Measurements from ENCODE around the gene PCNX3.

The PCNX3 gene

DNA sequence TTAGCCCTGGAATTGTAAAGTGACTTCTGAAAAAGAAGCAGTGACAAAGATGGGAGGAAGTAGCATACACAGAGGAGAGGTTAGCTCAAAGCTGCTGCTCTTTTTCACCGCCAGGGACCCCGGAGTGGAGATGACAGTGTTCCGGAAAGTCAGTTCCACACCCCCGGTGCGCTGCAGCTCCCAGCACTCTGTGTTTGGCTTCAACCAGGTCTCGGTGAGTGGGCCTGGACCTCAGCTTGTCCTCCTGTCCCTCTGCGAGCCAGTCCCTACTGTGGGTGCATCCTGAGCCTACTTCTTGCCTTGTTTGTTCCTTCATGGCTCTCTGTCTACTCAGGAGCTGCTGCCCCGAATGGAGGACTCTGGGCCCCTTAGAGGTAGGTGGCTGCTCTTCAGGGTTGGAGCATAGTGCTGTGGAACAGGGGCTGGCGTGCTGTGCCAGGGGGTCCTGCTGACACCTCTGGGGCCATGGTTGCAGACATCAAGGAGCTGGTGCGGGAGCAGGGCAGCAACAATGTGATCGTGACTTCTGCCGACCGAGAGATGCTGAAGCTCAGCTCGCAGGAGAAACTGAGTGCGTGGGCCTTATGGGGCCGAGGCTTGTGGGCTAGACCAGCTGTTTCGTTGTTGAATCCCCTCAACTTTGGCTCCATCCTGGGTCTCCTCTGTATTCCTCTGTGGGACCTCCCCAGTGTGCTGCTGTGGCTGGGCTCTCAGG lies 1.7 kb downstream of the PCNX3 start:
- TF ChIP-seq, protein P1, sequence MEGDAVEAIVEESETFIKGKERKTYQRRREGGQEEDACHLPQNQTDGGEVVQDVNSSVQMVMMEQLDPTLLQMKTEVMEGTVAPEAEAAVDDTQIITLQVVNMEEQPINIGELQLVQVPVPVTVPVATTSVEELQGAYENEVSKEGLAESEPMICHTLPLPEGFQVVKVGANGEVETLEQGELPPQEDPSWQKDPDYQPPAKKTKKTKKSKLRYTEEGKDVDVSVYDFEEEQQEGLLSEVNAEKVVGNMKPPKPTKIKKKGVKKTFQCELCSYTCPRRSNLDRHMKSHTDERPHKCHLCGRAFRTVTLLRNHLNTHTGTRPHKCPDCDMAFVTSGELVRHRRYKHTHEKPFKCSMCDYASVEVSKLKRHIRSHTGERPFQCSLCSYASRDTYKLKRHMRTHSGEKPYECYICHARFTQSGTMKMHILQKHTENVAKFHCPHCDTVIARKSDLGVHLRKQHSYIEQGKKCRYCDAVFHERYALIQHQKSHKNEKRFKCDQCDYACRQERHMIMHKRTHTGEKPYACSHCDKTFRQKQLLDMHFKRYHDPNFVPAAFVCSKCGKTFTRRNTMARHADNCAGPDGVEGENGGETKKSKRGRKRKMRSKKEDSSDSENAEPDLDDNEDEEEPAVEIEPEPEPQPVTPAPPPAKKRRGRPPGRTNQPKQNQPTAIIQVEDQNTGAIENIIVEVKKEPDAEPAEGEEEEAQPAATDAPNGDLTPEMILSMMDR (conservative IDR thresholded peaks at IDR 0.05; ENCODE audit: low read depth, low read length), result no peak
- peak overlapping the region; percentile 72 for H3K4me3 ChIP-seq (ENCODE audit: low read length)
- DNase-seq (ENCODE audit: low read depth), result no peak

DNA sequence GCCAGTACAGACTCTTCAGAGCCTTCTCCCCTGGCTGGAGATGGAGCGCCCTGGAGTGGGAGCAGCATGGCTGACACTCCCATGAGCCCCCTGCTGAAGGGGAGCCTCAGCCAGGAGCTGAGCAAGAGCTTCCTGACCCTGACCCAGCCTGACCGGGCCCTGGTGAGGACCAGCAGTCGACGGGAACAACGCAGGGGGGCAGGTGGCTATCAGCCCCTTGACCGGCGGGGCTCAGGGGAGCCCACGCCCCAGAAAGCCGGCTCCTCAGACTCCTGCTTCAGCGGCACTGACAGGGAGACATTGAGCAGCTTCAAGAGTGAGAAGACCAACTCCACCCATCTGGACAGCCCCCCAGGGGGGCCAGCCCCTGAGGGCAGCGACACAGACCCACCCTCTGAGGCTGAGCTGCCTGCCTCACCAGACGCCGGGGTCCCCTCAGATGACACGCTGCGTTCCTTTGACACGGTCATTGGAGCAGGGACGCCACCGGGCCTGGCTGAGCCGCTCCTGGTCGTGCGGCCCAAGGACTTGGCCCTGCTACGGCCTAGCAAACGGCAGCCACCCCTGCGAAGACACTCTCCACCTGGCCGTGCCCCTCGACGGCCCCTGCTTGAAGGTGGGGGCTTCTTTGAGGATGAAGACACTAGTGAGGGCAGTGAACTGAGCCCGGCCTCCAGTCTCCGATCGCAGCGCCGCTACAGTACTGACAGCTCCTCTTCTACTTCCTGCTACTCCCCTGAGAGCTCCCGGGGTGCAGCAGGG lies 2.6 kb downstream of the PCNX3 start:
- H3K4me3 ChIP-seq (ENCODE audit: low read length), result no peak overlapping the region
- DNase-seq (ENCODE audit: low read depth), result no peak
- TF ChIP-seq, protein P1 (conservative IDR thresholded peaks at IDR 0.05; ENCODE audit: low read depth, low read length), result no peak

DNA sequence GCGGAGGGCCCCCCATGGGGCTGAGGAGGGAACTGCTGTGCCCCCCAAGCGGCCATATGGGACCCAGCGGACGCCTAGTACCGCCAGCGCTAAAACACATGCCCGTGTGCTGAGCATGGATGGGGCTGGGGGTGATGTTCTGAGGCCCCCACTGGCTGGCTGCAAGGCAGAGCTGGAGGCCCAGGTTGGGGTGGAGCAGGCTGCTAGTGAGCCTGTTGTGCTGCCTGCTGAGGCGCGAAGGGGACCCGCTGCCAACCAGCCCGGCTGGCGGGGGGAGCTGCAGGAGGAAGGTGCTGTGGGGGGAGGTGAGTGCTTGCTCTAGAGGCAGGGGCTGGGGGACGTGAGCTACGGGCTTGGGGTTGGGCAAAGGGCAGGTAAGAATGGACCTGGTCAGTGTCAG lies 3.2 kb downstream of the PCNX3 start:
- TF ChIP-seq, protein P1 (conservative IDR thresholded peaks at IDR 0.05; ENCODE audit: low read depth, low read length), result no peak
- no peak for DNase-seq (ENCODE audit: low read depth)
- no peak overlapping the region for H3K4me3 ChIP-seq (ENCODE audit: low read length)

DNA sequence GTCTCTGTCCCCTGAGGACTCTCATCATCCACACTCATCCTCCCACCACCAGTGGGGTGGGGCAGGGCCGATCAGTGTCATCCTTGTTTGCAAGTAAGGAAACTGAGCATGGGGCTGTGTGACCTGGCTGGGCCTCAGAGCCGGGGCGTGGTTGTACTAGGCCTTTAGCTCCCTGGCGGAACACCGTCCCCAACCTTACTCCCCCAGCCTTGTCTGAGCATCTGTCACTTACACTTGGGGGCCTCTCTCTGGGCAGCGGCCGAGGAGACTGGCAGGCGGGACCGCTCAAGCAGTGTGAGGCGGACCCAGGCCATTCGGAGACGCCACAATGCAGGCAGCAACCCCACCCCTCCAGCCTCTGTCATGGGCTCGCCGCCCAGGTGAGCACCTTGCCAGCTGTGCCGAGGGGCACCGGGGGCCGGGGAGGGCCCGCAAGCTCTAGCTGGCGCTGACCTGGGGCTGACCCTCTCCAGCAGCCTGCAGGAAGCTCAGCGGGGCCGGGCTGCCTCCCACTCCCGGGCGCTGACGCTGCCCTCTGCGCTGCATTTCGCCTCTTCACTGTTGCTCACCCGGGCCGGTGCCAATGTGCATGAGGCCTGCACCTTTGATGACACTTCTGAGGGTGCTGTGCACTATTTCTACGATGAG lies 3.8 kb downstream of the PCNX3 start:
- TF ChIP-seq, protein P1 (conservative IDR thresholded peaks at IDR 0.05; ENCODE audit: low read depth, low read length), result no peak
- DNase-seq (ENCODE audit: low read depth), result no peak

DNA sequence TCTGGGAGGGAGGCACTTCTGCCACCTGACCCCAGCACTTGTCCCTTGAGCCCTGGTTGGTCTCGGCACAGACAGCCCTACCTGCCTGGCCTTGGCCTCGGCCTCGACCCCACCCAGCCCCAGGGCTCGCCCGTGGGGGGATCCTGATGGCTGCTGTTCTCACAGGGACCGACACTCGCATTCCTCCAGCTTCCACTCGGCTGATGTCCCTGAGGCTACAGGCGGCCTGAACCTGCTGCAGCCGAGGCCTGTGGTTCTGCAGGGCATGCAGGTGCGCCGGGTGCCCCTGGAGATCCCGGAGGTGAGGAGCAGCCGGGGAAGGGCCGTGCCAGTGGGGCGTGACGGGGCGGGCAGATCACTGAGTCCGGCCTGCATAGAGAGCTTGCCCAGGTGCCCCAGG lies 5.1 kb downstream of the PCNX3 start:
- DNase-seq (ENCODE audit: low read depth), result no peak
- TF ChIP-seq, protein P1 (conservative IDR thresholded peaks at IDR 0.05; ENCODE audit: low read depth, low read length), result no peak
- no peak overlapping the region for H3K4me3 ChIP-seq (ENCODE audit: low read length)

More for the DNA sequence above, 3.8 kb downstream of the PCNX3 start:
- no peak overlapping the region for H3K4me3 ChIP-seq (ENCODE audit: low read length)

DNA sequence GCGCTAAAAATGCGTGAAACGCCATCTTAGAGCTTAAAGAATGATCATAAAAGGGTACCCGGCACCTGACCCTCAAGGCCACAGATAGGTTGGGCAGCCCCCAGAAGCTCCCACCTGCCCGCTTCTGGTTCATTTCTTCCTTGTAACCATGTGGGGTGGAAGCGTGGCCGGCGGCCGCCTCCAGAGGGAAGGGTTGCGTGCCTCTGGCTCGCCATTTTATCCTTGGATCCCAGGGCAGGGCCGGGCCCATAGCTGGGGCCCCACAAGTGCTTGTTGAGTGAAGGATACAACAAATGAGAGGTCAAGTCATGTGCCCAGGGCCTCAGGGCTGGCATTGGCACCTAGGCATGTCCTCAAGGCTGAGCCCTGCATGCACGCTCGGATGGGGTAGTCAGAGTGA lies 5.9 kb downstream of the PCNX3 start:
- no peak overlapping the region for H3K4me3 ChIP-seq (ENCODE audit: low read length)
- TF ChIP-seq, protein P1 (conservative IDR thresholded peaks at IDR 0.05; ENCODE audit: low read depth, low read length), result no peak
- no peak for DNase-seq (ENCODE audit: low read depth)
